PFSK-1 (cell line): ENCODE measurements around the gene ENTPD7.

Experiments used
- FOXP2 ChIP-seq: optimal IDR thresholded peaks from 2 replicates; pipeline ENCODE3; 2011; ENCODE audit warnings: borderline replicate concordance, control low read depth, inconsistent platforms; ENCODE audit not compliant: insufficient read depth; ENCODE audit errors: extremely low read length, extremely low read depth
- POLR2AphosphoS5 ChIP-seq: IDR thresholded peaks from 2 replicates; pipeline ENCODE4 v1.6.1; 2012; ENCODE audit warnings: low read depth, mild to moderate bottlenecking, control low read depth, low read length, moderate library complexity
- REST ChIP-seq, 2 experiments: IDR thresholded peaks; 2 replicates each; pipeline versions ENCODE4 v1.6.1 to v1.8.0; 2011 to 2012; ENCODE audit warnings: low read depth in 2 of 2, low read length in 2 of 2, control low read depth in 1 of 2, inconsistent platforms in 1 of 2, mild to moderate bottlenecking in 1 of 2, moderate library complexity in 1 of 2; ENCODE audit not compliant: insufficient read depth in 1 of 2
- SIN3A ChIP-seq: IDR thresholded peaks from 2 replicates; pipeline ENCODE4 v1.6.1; 2012; ENCODE audit warnings: mild to moderate bottlenecking, low read length, moderate library complexity, borderline replicate concordance; ENCODE audit not compliant: insufficient read depth
- TAF1 ChIP-seq: IDR thresholded peaks from 2 replicates; pipeline ENCODE4 v1.6.1; 2012; ENCODE audit warnings: low read length, control low read depth, borderline replicate concordance; ENCODE audit not compliant: insufficient read depth

GRCh38 chr10:99708428-99709012, 49.2 kb downstream of the ENTPD7 start:
- TF ChIP-seq SIN3A: no peak
- no peak for TF ChIP-seq POLR2AphosphoS5
- TF ChIP-seq REST (IDR thresholded peaks at IDR 0.05; ENCODE audit: insufficient read depth in 1 of 2, low read depth in 2 of 2, low read length in 2 of 2): no peak
- TF ChIP-seq TAF1: no peak
- TF ChIP-seq FOXP2: no peak
